K562 (cell line): ENCODE measurements around the gene PSMD13. TPM values are rescaled to one million over a fixed set of nuclear protein-coding genes. Genes with fewer than 3 reads are reported as not detected.
A peak's percentile ranks its signal among the peaks of the same experiment; 100 is the strongest.

ENCODE experiments used
- ATAC-seq: fragments of 200-7000 bp; cut with Tn5 transposase; 3 replicates; pipeline ENCODE4 v1.9.1; 2020; ENCODE audit warnings: moderate library complexity
- BruUV-seq: library from RNA; stranded (reverse); fragments of 400-500 nt; replicated peaks from 2 replicates; lab custom pipeline; 2021; lab: Mats Ljungman, UMichigan
- CTCF ChIA-PET: fragments of 300-600 bp; formaldehyde crosslinking; extraction: SDS; loops from one replicate; lab custom pipeline; 2021; ENCODE audit warnings: low intra/inter-chr PET ratio; lab: Yijun Ruan, JAX
- POLR2A ChIA-PET: fragments of 300-600, 350-650 bp; sonication (Branson Sonifier 250); formaldehyde crosslinking; extraction: SDS; loops from one replicate; lab custom pipeline; 2021; ENCODE audit warnings: antibody characterized with exemption, inconsistent platforms; lab: Yijun Ruan, JAX
- DNase-seq, 4 experiments: peaks; one replicate each; pipeline versions ENCODE4 v3.0.0 to v3.0.0-alpha.2; 2011 to 2018; ENCODE audit warnings: low spot score in 3 of 4, mixed read lengths in 3 of 4; ENCODE audit errors: extremely low read depth in 1 of 4
- FAIRE-seq: peaks from 2 replicates; lab custom pipeline; 2011; peaks lifted over from hg19 to GRCh38; lab: Jason Lieb, UNC
- H2AFZ ChIP-seq: 2 replicates; pipeline ENCODE4 v1.6.0; 2011; ENCODE audit warnings: low read depth, low read length, control low read depth, inconsistent platforms
- H3K27ac ChIP-seq: fragments of 200-600 bp; 3 replicates; pipeline ENCODE4 v1.8.0; 2011; ENCODE audit warnings: low read depth, mild to moderate bottlenecking, control low read depth, inconsistent platforms, low read length, moderate library complexity, mixed read lengths; ENCODE audit errors: extremely low read depth
- H3K27me3 ChIP-seq, 2 experiments: fragments of 300-600 bp in 1 of 2; 2 replicates in 1 of 2; 3 replicates in 1 of 2; pipeline versions ENCODE4 v1.6.0 to v1.8.0; 2011; ENCODE audit warnings: inconsistent platforms in 2 of 2, low read length in 2 of 2, mild to moderate bottlenecking in 1 of 2, mixed read lengths in 1 of 2, moderate library complexity in 1 of 2; ENCODE audit not compliant: control insufficient read depth in 2 of 2, insufficient read depth in 2 of 2
- H3K36me3 ChIP-seq: fragments of 300-600 bp; 3 replicates; pipeline ENCODE4 v1.8.0; 2011; ENCODE audit warnings: mild to moderate bottlenecking, low read length, inconsistent platforms; ENCODE audit not compliant: control insufficient read depth, insufficient read depth
- H3K4me1 ChIP-seq, 2 experiments: fragments of 200-600 bp in 1 of 2; replicated peaks in 1 of 2; 2 replicates in 1 of 2; 3 replicates in 1 of 2; pipeline versions ENCODE4 v1.5.1 to v1.8.0; 2011; ENCODE audit warnings: inconsistent platforms in 2 of 2, low read length in 2 of 2, mild to moderate bottlenecking in 1 of 2, mixed read lengths in 1 of 2, moderate library complexity in 1 of 2; ENCODE audit not compliant: control insufficient read depth in 2 of 2, insufficient read depth in 2 of 2
- H3K4me2 ChIP-seq: 2 replicates; pipeline ENCODE4 v1.6.1; 2011; ENCODE audit warnings: low read length, control low read depth, inconsistent platforms, mixed read lengths; ENCODE audit not compliant: insufficient read depth
- H3K4me3 ChIP-seq: fragments of 200-600 bp; sonication (generic), shearing (Covaris generic); 2 replicates; pipeline ENCODE4 v1.5.1; 2016; ENCODE audit warnings: control low read depth, inconsistent platforms
- H3K79me2 ChIP-seq: fragments of 200-600 bp; 3 replicates; pipeline ENCODE4 v1.8.0; 2011; ENCODE audit warnings: low read length, inconsistent platforms; ENCODE audit not compliant: control insufficient read depth, insufficient read depth
- H3K9ac ChIP-seq, 2 experiments: 2 replicates each; pipeline versions ENCODE4 v1.6.0 to v1.6.1; 2011; ENCODE audit warnings: low read depth in 2 of 2, low read length in 2 of 2, control low read depth in 1 of 2, inconsistent platforms in 1 of 2, mild to moderate bottlenecking in 1 of 2, mixed read lengths in 1 of 2; ENCODE audit not compliant: insufficient read depth in 1 of 2
- H3K9me1 ChIP-seq: one replicate; pipeline ENCODE4 v1.6.0; 2011; ENCODE audit warnings: inconsistent platforms, mild to moderate bottlenecking, low read length, moderate library complexity; ENCODE audit not compliant: control insufficient read depth, insufficient read depth
- H3K9me3 ChIP-seq: replicated peaks from 2 replicates; pipeline ENCODE4 v1.5.1; 2011; ENCODE audit warnings: low read depth, low read length, inconsistent platforms; ENCODE audit not compliant: control insufficient read depth, insufficient read depth
- H4K20me1 ChIP-seq: replicated peaks from 2 replicates; pipeline ENCODE4 v1.6.1; 2011; ENCODE audit warnings: low read length, inconsistent platforms, mixed read lengths; ENCODE audit not compliant: control insufficient read depth, insufficient read depth
- ATF1 ChIP-seq, 2 experiments: fragments of 450-650 bp in 1 of 2; IDR thresholded peaks; 2 replicates each; pipeline ENCODE4 v1.6.1; 2016; ENCODE audit warnings: missing compliant biosample characterization in 1 of 2, missing genetic modification characterization in 1 of 2
- CBFA2T2 ChIP-seq: fragments of 450-650 bp; conservative IDR thresholded peaks from 2 replicates; pipeline ENCODE4 v1.6.1; 2017; ENCODE audit warnings: mild to moderate bottlenecking
- KDM4B ChIP-seq, 2 experiments: fragments of 450-650 bp in 1 of 2; sonication (generic) in 1 of 2; IDR thresholded peaks; 2 replicates each; pipeline ENCODE4 v1.6.1; 2016 to 2017; ENCODE audit warnings: borderline replicate concordance in 2 of 2, antibody characterized with exemption in 1 of 2, low read depth in 1 of 2, mild to moderate bottlenecking in 1 of 2
- RBM39 ChIP-seq: fragments of 200-400 bp; formaldehyde crosslinking; optimal IDR thresholded peaks from 2 replicates; pipeline ENCODE3; 2018; ENCODE audit warnings: low read depth, low read length
- RFX1 ChIP-seq: fragments of 450-650 bp; IDR thresholded peaks from 2 replicates; pipeline ENCODE4 v1.6.1; 2016; ENCODE audit warnings: mild to moderate bottlenecking, moderate library complexity
- WGBS: fragments of 100-300 bp; shearing (Covaris generic); methylation state at CpG from one replicate; pipeline ENCODE4 v1.1.6; 2016; ENCODE audit warnings: low coverage, mixed read lengths; ENCODE audit not compliant: insufficient coverage; ENCODE audit errors: missing lambda C conversion rate; 5-methylcytosine and 5-hydroxymethylcytosine counted together
- in situ Hi-C: fragments of 300-500 bp; cut with MboI; formaldehyde crosslinking; loops from 4 replicates; pipeline ENCODE4 v1.15.0; 2018; ENCODE audit warnings: inconsistent platforms, mixed read lengths
- intact Hi-C: fragments of 100-400 bp; cut with micrococcal nuclease; formaldehyde crosslinking; loops from 2 replicates; pipeline ENCODE4 v1.14.2; 2022
- polyA plus RNA-seq, 8 experiments: library from polyadenylated mRNA; depleted of rRNA in 4 of 8; stranded (reverse) in 5 of 8; unstranded in 3 of 8; fragments of >200 nt; fragmentation: Nextera tagmentation in 2 of 8; fragmentation: Illumina TruSeq in 1 of 8; extraction: Ambion mirVana in 2 of 8; extraction: Trizol in 1 of 8; gene quantifications; 2 replicates each; pipeline versions ENCODE4 v1.2.1 to v1.2.3, GENCODE V29; 2011 to 2014; ENCODE audit warnings: inconsistent platforms in 1 of 8, missing spikeins in 1 of 8
- total RNA-seq, 7 experiments: library from RNA; depleted of rRNA in 6 of 7; stranded (reverse); fragments of >200 nt in 6 of 7; fragmentation: Illumina TruSeq in 2 of 7; extraction: Trizol in 2 of 7; gene quantifications; 2 replicates each; pipeline versions ENCODE4 v1.2.1 to v1.2.3, GENCODE V29; 2011 to 2021; ENCODE audit warnings: low replicate concordance in 1 of 7
- TF ChIP-seq, protein P1 (sequence below): sonication (generic); formaldehyde crosslinking; IDR thresholded peaks from 2 replicates; pipeline ENCODE4 v1.9.0; 2022; ENCODE audit warnings: mild to moderate bottlenecking, missing genetic modification reagents
- TF ChIP-seq, protein P2 (sequence below): IDR thresholded peaks from 2 replicates; pipeline ENCODE4 v1.6.1; 2016; ENCODE audit warnings: missing genetic modification characterization, missing compliant biosample characterization

The PSMD13 gene
- total and polyA plus RNA-seq, 9 of the 15 experiments (the other 6 are each of a cell fraction or from before 2014, with no cell fraction given), result 185 to 383 (median 267) TPM

- peaks cover 86% of the 10 kb centered on the region for H3K36me3 ChIP-seq
- H3K9me3 ChIP-seq, result no peaks in the 10 kb centered on the region
- H3K27ac ChIP-seq, result no peak overlapping the region
- DNase-seq (no peak), FAIRE-seq (no peak), ATAC-seq (peak; percentile 11; the same call in 2 of the 3 replicates)
- H3K27me3 ChIP-seq, result no peaks in the 10 kb centered on the region
- H3K9me1 ChIP-seq, result no peaks in the 10 kb centered on the region
- no peak overlapping the region for H2AFZ ChIP-seq
- no peaks in the 10 kb centered on the region for H3K4me1 ChIP-seq
- BruUV-seq, result no TSS peak
- TF ChIP-seq ATF1 (CRISPR knock-in tag; IDR thresholded peaks at IDR 0.05) (no peak), ATF1 (tag; IDR thresholded peaks at IDR 0.05) (no peak), CBFA2T2 (no peak), RFX1 (no peak), KDM4B (IDR thresholded peaks at IDR 0.05; ENCODE audit: borderline replicate concordance in 2 of 2, low read depth in 1 of 2) (no peak), RBM39 (no peak)
- TF ChIP-seq, protein P1, sequence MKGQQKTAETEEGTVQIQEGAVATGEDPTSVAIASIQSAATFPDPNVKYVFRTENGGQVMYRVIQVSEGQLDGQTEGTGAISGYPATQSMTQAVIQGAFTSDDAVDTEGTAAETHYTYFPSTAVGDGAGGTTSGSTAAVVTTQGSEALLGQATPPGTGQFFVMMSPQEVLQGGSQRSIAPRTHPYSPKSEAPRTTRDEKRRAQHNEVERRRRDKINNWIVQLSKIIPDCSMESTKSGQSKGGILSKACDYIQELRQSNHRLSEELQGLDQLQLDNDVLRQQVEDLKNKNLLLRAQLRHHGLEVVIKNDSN (CRISPR knock-in tag), result no peak
- TF ChIP-seq, protein P2, sequence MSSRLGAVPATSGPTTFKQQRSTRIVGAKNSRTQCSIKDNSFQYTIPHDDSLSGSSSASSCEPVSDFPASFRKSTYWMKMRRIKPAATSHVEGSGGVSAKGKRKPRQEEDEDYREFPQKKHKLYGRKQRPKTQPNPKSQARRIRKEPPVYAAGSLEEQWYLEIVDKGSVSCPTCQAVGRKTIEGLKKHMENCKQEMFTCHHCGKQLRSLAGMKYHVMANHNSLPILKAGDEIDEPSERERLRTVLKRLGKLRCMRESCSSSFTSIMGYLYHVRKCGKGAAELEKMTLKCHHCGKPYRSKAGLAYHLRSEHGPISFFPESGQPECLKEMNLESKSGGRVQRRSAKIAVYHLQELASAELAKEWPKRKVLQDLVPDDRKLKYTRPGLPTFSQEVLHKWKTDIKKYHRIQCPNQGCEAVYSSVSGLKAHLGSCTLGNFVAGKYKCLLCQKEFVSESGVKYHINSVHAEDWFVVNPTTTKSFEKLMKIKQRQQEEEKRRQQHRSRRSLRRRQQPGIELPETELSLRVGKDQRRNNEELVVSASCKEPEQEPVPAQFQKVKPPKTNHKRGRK, result no peak
- no peaks in the 10 kb centered on the region for H4K20me1 ChIP-seq
- 85% methylated on average over 5 of the region's 5 CpGs for WGBS
- H3K9ac ChIP-seq, result no peak overlapping the region
- H3K79me2 ChIP-seq, result no peaks in the 10 kb centered on the region
- ChIA-PET CTCF (interaction anchor here (0.6 to 1.1 kb wide), 2 partner anchors 40 to 111 kb away, joined by 3 read pairs; no protein-coding TSS in a partner anchor), POLR2A (interaction anchor here (0.6 to 2.0 kb wide), 11 partner anchors 10 to 216 kb away, joined by 3 to 9 read pairs (median 3); partner anchors contain the start of genes BET1L, PSMD13 and RIC8A)
- H3K4me3 ChIP-seq, result no peak overlapping the region
- no peak overlapping the region for H3K4me2 ChIP-seq
- in situ Hi-C loops, result loop anchor here (5.0 kb wide), 1 partner anchor 107 kb away; no protein-coding TSS in a partner anchor
- intact Hi-C loops, result no loop called here
These were observed 13.5 kb downstream of the PSMD13 start for GRCh38 chr11:250274-250673.
